Measurements from ENCODE around the gene BLCAP. TPM values are rescaled to one million over a fixed set of nuclear protein-coding genes. Genes with fewer than 3 reads are reported as not detected.

The BLCAP gene
- total RNA-seq, 1 experiment from 2014 or later, result 129 TPM

DNA sequence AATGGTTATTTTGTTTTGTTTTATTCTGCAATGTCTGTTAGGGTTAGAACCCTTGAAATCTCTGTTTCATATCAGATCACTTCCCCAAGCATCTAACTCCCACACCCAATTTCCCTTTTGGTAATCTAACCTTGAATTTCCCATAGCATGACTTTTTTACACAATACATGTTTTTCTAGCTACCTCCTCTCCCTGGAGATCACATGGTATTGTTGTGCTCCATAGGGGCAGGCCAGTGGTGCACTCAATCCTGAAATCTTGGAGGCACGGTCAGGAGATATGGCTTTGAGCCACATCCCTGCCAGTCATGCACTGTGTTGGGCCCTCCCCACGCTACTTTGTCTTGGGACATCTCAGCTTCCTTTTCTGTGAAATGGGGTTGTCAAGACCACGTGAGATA, 43.3 kb downstream of the BLCAP start:
- H3K4me1 ChIP-seq, result no peaks in the 10 kb centered on the region
- peak in 1 of 2 experiments; percentile 29 for DNase-seq
- intact Hi-C loops (cut with micrococcal nuclease; ENCODE audit: unreplicated experiment), result no loop called here
- no peaks in the 10 kb centered on the region; the same call in 1 of the 2 replicates for H3K27me3 ChIP-seq (replicated peaks; ENCODE audit: control insufficient read depth, insufficient read depth, low read length)
- no peak overlapping the region for H3K4me3 ChIP-seq (ENCODE audit: low read depth, low read length)
- Mint-ChIP-seq H3K9me3 (ENCODE audit: unreplicated experiment) (no peaks in the 10 kb centered on the region), H3K27ac (ENCODE audit: unreplicated experiment) (no peak overlapping the region), H3K4me1 (ENCODE audit: low read depth, unreplicated experiment) (no peaks in the 10 kb centered on the region), H3K27me3 (ENCODE audit: insufficient read depth, unreplicated experiment) (peaks cover 30% of the 10 kb centered on the region), H3K4me3 (ENCODE audit: unreplicated experiment) (no peak overlapping the region), H3K36me3 (ENCODE audit: insufficient read depth, unreplicated experiment) (no peaks in the 10 kb centered on the region)
- TF ChIP-seq, protein P1, sequence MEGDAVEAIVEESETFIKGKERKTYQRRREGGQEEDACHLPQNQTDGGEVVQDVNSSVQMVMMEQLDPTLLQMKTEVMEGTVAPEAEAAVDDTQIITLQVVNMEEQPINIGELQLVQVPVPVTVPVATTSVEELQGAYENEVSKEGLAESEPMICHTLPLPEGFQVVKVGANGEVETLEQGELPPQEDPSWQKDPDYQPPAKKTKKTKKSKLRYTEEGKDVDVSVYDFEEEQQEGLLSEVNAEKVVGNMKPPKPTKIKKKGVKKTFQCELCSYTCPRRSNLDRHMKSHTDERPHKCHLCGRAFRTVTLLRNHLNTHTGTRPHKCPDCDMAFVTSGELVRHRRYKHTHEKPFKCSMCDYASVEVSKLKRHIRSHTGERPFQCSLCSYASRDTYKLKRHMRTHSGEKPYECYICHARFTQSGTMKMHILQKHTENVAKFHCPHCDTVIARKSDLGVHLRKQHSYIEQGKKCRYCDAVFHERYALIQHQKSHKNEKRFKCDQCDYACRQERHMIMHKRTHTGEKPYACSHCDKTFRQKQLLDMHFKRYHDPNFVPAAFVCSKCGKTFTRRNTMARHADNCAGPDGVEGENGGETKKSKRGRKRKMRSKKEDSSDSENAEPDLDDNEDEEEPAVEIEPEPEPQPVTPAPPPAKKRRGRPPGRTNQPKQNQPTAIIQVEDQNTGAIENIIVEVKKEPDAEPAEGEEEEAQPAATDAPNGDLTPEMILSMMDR (IDR thresholded peaks at IDR 0.05; ENCODE audit: insufficient read depth in 1 of 2, low read depth in 1 of 2, low read length in 1 of 2, severe bottlenecking in 1 of 2, unreplicated experiment in 1 of 2), result no peak
- no peaks in the 10 kb centered on the region for H3K9me3 ChIP-seq
- ChIA-PET POLR2A (no interaction called here), CTCF (no interaction called here)
- BruUV-seq (replicated peaks), result no TSS peak
- no peaks in the 10 kb centered on the region for H3K36me3 ChIP-seq (ENCODE audit: control insufficient read depth, insufficient read depth, low read length)

DNA sequence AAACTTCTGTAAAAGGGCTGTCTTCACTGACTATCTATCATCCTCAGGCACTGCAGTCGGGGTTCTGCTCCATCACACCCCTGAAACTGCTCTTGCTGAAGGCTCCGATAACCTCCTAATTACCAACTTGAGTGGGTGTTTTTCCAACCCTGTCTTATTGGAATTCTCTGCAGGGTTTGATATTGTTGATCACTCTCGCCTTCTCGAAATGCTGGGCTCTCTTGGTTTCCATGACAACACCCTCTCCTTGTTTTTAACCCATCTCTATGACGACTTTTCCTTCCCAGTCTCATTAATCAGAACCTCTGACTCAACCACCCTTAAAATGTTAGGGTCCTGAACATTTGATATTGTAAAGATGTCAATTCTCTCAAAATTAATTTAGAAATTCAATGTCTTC, 46.1 kb downstream of the BLCAP start:
- Histone ChIP-seq H3K36me3 (ENCODE audit: control insufficient read depth, insufficient read depth, low read length) (no peaks in the 10 kb centered on the region), H3K9me3 (no peaks in the 10 kb centered on the region), H3K27me3 (replicated peaks; ENCODE audit: control insufficient read depth, insufficient read depth, low read length) (peaks cover 7% of the 10 kb centered on the region), H3K4me1 (no peaks in the 10 kb centered on the region), H3K4me3 (ENCODE audit: low read depth, low read length) (no peak overlapping the region)
- Mint-ChIP-seq H3K4me1 (ENCODE audit: low read depth, unreplicated experiment) (no peaks in the 10 kb centered on the region), H3K9me3 (ENCODE audit: unreplicated experiment) (no peaks in the 10 kb centered on the region), H3K36me3 (ENCODE audit: insufficient read depth, unreplicated experiment) (no peaks in the 10 kb centered on the region), H3K27ac (ENCODE audit: unreplicated experiment) (no peak overlapping the region), H3K4me3 (ENCODE audit: unreplicated experiment) (no peak overlapping the region), H3K27me3 (ENCODE audit: insufficient read depth, unreplicated experiment) (peaks cover 39% of the 10 kb centered on the region)
- POLR2A ChIA-PET, result no interaction called here
- TF ChIP-seq, protein P1 (IDR thresholded peaks at IDR 0.05; ENCODE audit: insufficient read depth in 1 of 2, low read depth in 1 of 2, low read length in 1 of 2, severe bottlenecking in 1 of 2, unreplicated experiment in 1 of 2), result no peak
- intact Hi-C loops (cut with micrococcal nuclease; ENCODE audit: unreplicated experiment), result no loop called here
- no TSS peak for BruUV-seq (replicated peaks)
- CTCF ChIA-PET, result no interaction called here
- no peak for DNase-seq

DNA sequence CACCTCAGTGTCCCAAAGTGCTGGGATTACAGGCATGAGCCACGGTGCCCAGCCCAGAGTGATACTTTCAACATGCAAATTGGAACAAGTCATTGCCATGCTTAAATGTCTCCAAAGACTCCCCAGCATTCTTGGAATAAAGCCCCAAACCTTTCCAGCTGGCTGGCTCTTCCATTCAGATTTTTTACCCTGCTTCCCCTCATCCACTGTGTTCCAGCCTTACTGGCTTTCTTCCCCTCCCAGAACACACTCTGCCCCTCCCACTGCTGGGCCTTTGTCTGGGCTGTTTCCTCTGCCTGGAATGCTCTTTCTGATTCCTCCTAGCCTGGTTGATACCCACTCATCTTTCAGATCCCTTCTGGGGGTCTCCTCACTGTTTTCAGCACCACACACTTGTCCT, 46.8 kb downstream of the BLCAP start:
- H3K27ac Mint-ChIP-seq (ENCODE audit: unreplicated experiment), result no peak overlapping the region
- POLR2A ChIA-PET, result no interaction called here
- no TSS peak for BruUV-seq (replicated peaks)

More for the DNA sequence above, 46.8 kb downstream of the BLCAP start:
- intact Hi-C loops (cut with micrococcal nuclease; ENCODE audit: unreplicated experiment), result no loop called here
- H3K4me1 Mint-ChIP-seq (ENCODE audit: low read depth, unreplicated experiment), result no peaks in the 10 kb centered on the region
- no peaks in the 10 kb centered on the region for H3K4me1 ChIP-seq
- peaks cover 7% of the 10 kb centered on the region for H3K27me3 ChIP-seq (replicated peaks; ENCODE audit: control insufficient read depth, insufficient read depth, low read length)
- H3K4me3 Mint-ChIP-seq (ENCODE audit: unreplicated experiment), result no peak overlapping the region
- H3K9me3 ChIP-seq, result no peaks in the 10 kb centered on the region
- CTCF ChIA-PET, result interaction anchor here (0.7 kb wide), 1 partner anchor 96 kb away, joined by 3 read pairs; no protein-coding TSS in a partner anchor
- peaks cover 43% of the 10 kb centered on the region for H3K27me3 Mint-ChIP-seq (ENCODE audit: insufficient read depth, unreplicated experiment)
- TF ChIP-seq, protein P1 (IDR thresholded peaks at IDR 0.05; ENCODE audit: insufficient read depth in 1 of 2, low read depth in 1 of 2, low read length in 1 of 2, severe bottlenecking in 1 of 2, unreplicated experiment in 1 of 2), result no peak
- no peak for DNase-seq
- H3K36me3 Mint-ChIP-seq (ENCODE audit: insufficient read depth, unreplicated experiment), result no peaks in the 10 kb centered on the region
- no peaks in the 10 kb centered on the region for H3K36me3 ChIP-seq (ENCODE audit: control insufficient read depth, insufficient read depth, low read length)
- H3K4me3 ChIP-seq (ENCODE audit: low read depth, low read length), result no peak overlapping the region
- no peaks in the 10 kb centered on the region for H3K9me3 Mint-ChIP-seq (ENCODE audit: unreplicated experiment)

Measured in Caco-2 (cell line).